HepG2 (cell line): ENCODE measurements around the gene PRMT7. TPM values are rescaled to one million over a fixed set of nuclear protein-coding genes. Genes with fewer than 3 reads are reported as not detected.
A peak's percentile ranks its signal among the peaks of the same experiment; 100 is the strongest.

Experiments
- HHEX ChIP-seq: IDR thresholded peaks from 2 replicates; pipeline ENCODE4 v1.6.1; 2016; ENCODE audit warnings: control low read depth
- HINFP ChIP-seq: sonication (generic); formaldehyde crosslinking; IDR thresholded peaks from 2 replicates; pipeline ENCODE4 v1.4.0; 2020; ENCODE audit warnings: low read depth, mild to moderate bottlenecking, missing genetic modification reagents
- HNF1A ChIP-seq, 2 experiments: sonication (generic) in 1 of 2; formaldehyde crosslinking in 1 of 2; IDR thresholded peaks; 2 replicates each; pipeline versions ENCODE4 v1.4.0 to v1.6.1; 2016 to 2020; ENCODE audit warnings: borderline replicate concordance in 1 of 2, low read depth in 1 of 2, mild to moderate bottlenecking in 1 of 2, missing genetic modification reagents in 1 of 2
- KDM5B ChIP-seq: sonication (generic); formaldehyde crosslinking; IDR thresholded peaks from 2 replicates; pipeline ENCODE4 v1.4.0; 2020; ENCODE audit warnings: missing genetic modification reagents, mild to moderate bottlenecking, borderline replicate concordance
- MXD1 ChIP-seq: sonication (generic); formaldehyde crosslinking; IDR thresholded peaks from 2 replicates; pipeline ENCODE4 v1.4.0; 2020; ENCODE audit warnings: mild to moderate bottlenecking, missing genetic modification reagents
- NFE2L1 ChIP-seq: sonication (generic); formaldehyde crosslinking; IDR thresholded peaks from 2 replicates; pipeline ENCODE4 v1.4.0; 2020; ENCODE audit warnings: missing genetic modification reagents, mild to moderate bottlenecking, borderline replicate concordance
- NRL ChIP-seq: sonication (generic); formaldehyde crosslinking; IDR thresholded peaks from 2 replicates; pipeline ENCODE4 v1.5.0; 2020; ENCODE audit warnings: missing genetic modification reagents, mild to moderate bottlenecking, moderate library complexity, borderline replicate concordance
- PAX8 ChIP-seq: sonication (generic); formaldehyde crosslinking; IDR thresholded peaks from 2 replicates; pipeline ENCODE4 v1.8.0; 2022; ENCODE audit warnings: mild to moderate bottlenecking, missing genetic modification reagents, borderline replicate concordance
- PHF5A ChIP-seq: IDR thresholded peaks from one replicate; pipeline ENCODE4 v1.6.1; 2018; ENCODE audit warnings: low read depth, missing genetic modification reagents; ENCODE audit not compliant: unreplicated experiment
- RXRA ChIP-seq: sonication (generic); formaldehyde crosslinking; IDR thresholded peaks from 2 replicates; pipeline ENCODE4 v1.5.1; 2020; ENCODE audit warnings: missing genetic modification reagents
- TAF1 ChIP-seq: sonication (generic); formaldehyde crosslinking; IDR thresholded peaks from 2 replicates; pipeline ENCODE4 v1.4.0; 2020; ENCODE audit warnings: missing genetic modification reagents
- TCF12 ChIP-seq, 2 experiments: fragments of 450-650 bp in 1 of 2; sonication (generic) in 1 of 2; formaldehyde crosslinking in 1 of 2; IDR thresholded peaks; 2 replicates each; pipeline versions ENCODE4 v1.6.1 to v1.8.0; 2017 to 2022; ENCODE audit warnings: antibody characterized with exemption in 1 of 2, mild to moderate bottlenecking in 1 of 2, missing genetic modification reagents in 1 of 2, moderate library complexity in 1 of 2
- TERF1 ChIP-seq: sonication (generic); formaldehyde crosslinking; IDR thresholded peaks from 2 replicates; pipeline ENCODE4 v1.8.0; 2022; ENCODE audit warnings: mild to moderate bottlenecking, missing genetic modification reagents, moderate library complexity
- ZBTB3 ChIP-seq: sonication (generic); formaldehyde crosslinking; IDR thresholded peaks from 2 replicates; pipeline ENCODE4 v1.4.0; 2020; ENCODE audit warnings: low read depth, mild to moderate bottlenecking, moderate library complexity, missing genetic modification reagents, borderline replicate concordance
- ZKSCAN1 ChIP-seq: fragments of 150-350 bp; IDR thresholded peaks from 2 replicates; pipeline ENCODE4 v1.6.1; 2014; ENCODE audit warnings: low read length
- ZNF225 ChIP-seq: sonication (generic); formaldehyde crosslinking; IDR thresholded peaks from 2 replicates; pipeline ENCODE4 v1.4.0; 2020; ENCODE audit warnings: mild to moderate bottlenecking, missing genetic modification reagents
- ZNF253 ChIP-seq: sonication (generic); formaldehyde crosslinking; IDR thresholded peaks from 2 replicates; pipeline ENCODE4 v1.8.0; 2022; ENCODE audit warnings: mild to moderate bottlenecking, missing genetic modification reagents, borderline replicate concordance
- ZNF546 ChIP-seq: sonication (generic); formaldehyde crosslinking; conservative IDR thresholded peaks from 2 replicates; pipeline ENCODE4 v1.8.1; 2023; ENCODE audit warnings: mild to moderate bottlenecking, missing genetic modification reagents
- ZNF597 ChIP-seq: sonication (generic); formaldehyde crosslinking; IDR thresholded peaks from 2 replicates; pipeline ENCODE4 v1.5.0; 2020; ENCODE audit warnings: missing genetic modification reagents
- ZNF782 ChIP-seq: sonication (generic); formaldehyde crosslinking; IDR thresholded peaks from 2 replicates; pipeline ENCODE4 v1.4.0; 2020; ENCODE audit warnings: missing genetic modification reagents, mild to moderate bottlenecking, borderline replicate concordance
- ZNF879 ChIP-seq: sonication (generic); formaldehyde crosslinking; IDR thresholded peaks from 2 replicates; pipeline ENCODE4 v1.8.1; 2023; ENCODE audit warnings: missing genetic modification reagents
- polyA plus RNA-seq, 8 experiments: library from polyadenylated mRNA; depleted of rRNA in 3 of 8; stranded (reverse) in 7 of 8; unstranded in 1 of 8; fragments of >200 nt; fragmentation: Illumina TruSeq in 4 of 8; extraction: Trizol in 4 of 8; gene quantifications; 2 replicates each; pipeline versions ENCODE4 v1.2.1 to v1.2.3, GENCODE V29; 2011 to 2016; ENCODE audit warnings: low read depth in 4 of 8, missing spikeins in 1 of 8, mixed read lengths in 1 of 8; ENCODE audit not compliant: insufficient read depth in 1 of 8
- total RNA-seq, 5 experiments: library from RNA; depleted of rRNA; stranded (reverse); fragments of >200 nt; fragmentation: Illumina TruSeq; extraction: Trizol; gene quantifications; 2 replicates each; pipeline ENCODE4 v1.2.3, GENCODE V29; 2016; ENCODE audit warnings: low read depth in 1 of 5

The PRMT7 gene
- total and polyA plus RNA-seq, 2 of the 13 experiments (the other 11 are each of a cell fraction or from before 2014, with no cell fraction given), result 47.5 to 55.0 TPM

GRCh38 chr16:68263559-68264127, 47.2 kb upstream of the PRMT7 start (continued):
- TF ChIP-seq ZNF879 (no peak), HHEX (CRISPR knock-in tag) (no peak), ZBTB3 (CRISPR knock-in tag) (no peak), KDM5B (no peak; the same call in 1 of the 2 replicates), PAX8 (CRISPR knock-in tag) (no peak), ZNF597 (no peak), NRL (CRISPR knock-in tag) (no peak), TERF1 (CRISPR knock-in tag) (no peak), ZNF225 (CRISPR knock-in tag) (no peak), PHF5A (no peak), TCF12 (IDR thresholded peaks at IDR 0.05) (no peak), TCF12 (CRISPR knock-in tag; IDR thresholded peaks at IDR 0.05) (0 out of 2 replicates have a peak, but pooled peaks have one; percentile 30), TAF1 (no peak), ZKSCAN1 (no peak), ZNF782 (CRISPR knock-in tag) (no peak), MXD1 (CRISPR knock-in tag) (peak; percentile 53; the same call in 1 of the 2 replicates), ZNF253 (CRISPR knock-in tag) (no peak), NFE2L1 (no peak), HINFP (CRISPR knock-in tag) (no peak), HNF1A (IDR thresholded peaks at IDR 0.05; ENCODE audit: low read depth) (no peak), HNF1A (CRISPR knock-in tag; IDR thresholded peaks at IDR 0.05; ENCODE audit: borderline replicate concordance) (no peak), ZNF546 (0 out of 2 replicates have a peak, but pooled peaks have one; percentile 27), RXRA (CRISPR knock-in tag) (no peak)
